ENCODE data around the gene TPST1. TPM values are rescaled to one million over a fixed set of nuclear protein-coding genes. Genes with fewer than 3 reads are reported as not detected.

Gene TPST1
- total RNA-seq, 1 donor from 2014 or later: 36.5 TPM

DNA sequence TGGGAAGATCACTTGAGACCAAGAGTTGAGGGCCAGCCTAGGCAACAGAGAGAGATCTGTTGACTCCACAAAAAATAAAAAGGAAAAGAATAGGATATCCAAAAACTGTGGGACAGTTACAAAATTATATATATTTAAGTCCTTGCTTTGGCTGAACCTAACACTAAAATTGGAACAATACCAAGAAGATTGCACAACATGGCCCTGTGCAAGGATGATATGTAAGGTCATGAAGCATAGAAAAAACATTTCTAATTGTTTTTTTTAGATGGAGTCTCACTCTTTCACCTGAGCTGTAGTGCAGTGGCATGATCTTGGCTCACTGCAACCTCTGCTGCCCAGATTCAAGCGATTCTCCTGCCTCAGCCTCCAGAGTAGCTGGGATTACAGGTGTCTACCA, 139.0 kb downstream of the TPST1 start:
- Mint-ChIP-seq H3K4me1 (ENCODE audit: low read depth, unreplicated experiment) (peaks cover 6% of the 10 kb centered on the region), H3K4me3 (ENCODE audit: unreplicated experiment) (no peak overlapping the region), H3K9me3 (ENCODE audit: unreplicated experiment) (peaks cover 26% of the 10 kb centered on the region), H3K27me3 (ENCODE audit: low read depth, unreplicated experiment) (no peaks in the 10 kb centered on the region), H3K36me3 (ENCODE audit: low read depth, unreplicated experiment) (peaks cover 16% of the 10 kb centered on the region), H3K27ac (ENCODE audit: unreplicated experiment) (no peak overlapping the region)
- Histone ChIP-seq H3K4me1 (ENCODE audit: insufficient read depth, low read length) (no peaks in the 10 kb centered on the region), H2AFZ (ENCODE audit: low read depth, low read length) (no peak overlapping the region), H3K4me3 (ENCODE audit: insufficient read depth, low read depth, low read length) (no peak overlapping the region), H3K4me2 (ENCODE audit: low read length) (no peak overlapping the region), H3K9ac (ENCODE audit: low read length) (no peak overlapping the region), H3K36me3 (ENCODE audit: insufficient read depth, low read length) (no peaks in the 10 kb centered on the region), H3K27ac (ENCODE audit: low read depth, low read length) (no peak overlapping the region), H3K79me2 (ENCODE audit: insufficient read depth, low read length) (no peaks in the 10 kb centered on the region), H4K20me1 (ENCODE audit: insufficient read depth, low read length) (peaks cover 4% of the 10 kb centered on the region), H3K9me3 (ENCODE audit: insufficient read depth, low read depth, low read length) (no peaks in the 10 kb centered on the region), H3K27me3 (ENCODE audit: insufficient read depth, low read length) (no peaks in the 10 kb centered on the region)
- DNase-seq (ENCODE audit: low read depth) (no peak), FAIRE-seq (no peak)
- TF ChIP-seq EZH2 (IDR thresholded peaks at IDR 0.05; ENCODE audit: insufficient read depth, low read length) (no peak), CTCF (IDR thresholded peaks at IDR 0.05; ENCODE audit: insufficient read depth, low read depth, low read length) (no peak)

GRCh38 chr7:66348531-66348930, 143.4 kb downstream of the TPST1 start:
- Mint-ChIP-seq H3K4me1 (ENCODE audit: low read depth, unreplicated experiment) (peaks cover 15% of the 10 kb centered on the region), H3K9me3 (ENCODE audit: unreplicated experiment) (peaks cover 5% of the 10 kb centered on the region), H3K27me3 (ENCODE audit: low read depth, unreplicated experiment) (no peaks in the 10 kb centered on the region), H3K4me3 (ENCODE audit: unreplicated experiment) (no peak overlapping the region), H3K27ac (ENCODE audit: unreplicated experiment) (no peak overlapping the region), H3K36me3 (ENCODE audit: low read depth, unreplicated experiment) (peaks cover under 1% of the 10 kb centered on the region)
- no peak overlapping the region for H3K4me2 ChIP-seq (ENCODE audit: low read length)
- H2AFZ ChIP-seq (ENCODE audit: low read depth, low read length): no peak overlapping the region
- peaks cover 4% of the 10 kb centered on the region for H4K20me1 ChIP-seq (ENCODE audit: insufficient read depth, low read length)
- H3K79me2 ChIP-seq (ENCODE audit: insufficient read depth, low read length): peaks cover 5% of the 10 kb centered on the region
- H3K9me3 ChIP-seq (ENCODE audit: insufficient read depth, low read depth, low read length): no peaks in the 10 kb centered on the region
- peaks cover 6% of the 10 kb centered on the region for H3K4me1 ChIP-seq (ENCODE audit: insufficient read depth, low read length)
- H3K36me3 ChIP-seq (ENCODE audit: insufficient read depth, low read length): no peaks in the 10 kb centered on the region
- H3K27ac ChIP-seq (ENCODE audit: low read depth, low read length): no peak overlapping the region
- H3K4me3 ChIP-seq (ENCODE audit: insufficient read depth, low read depth, low read length): no peak overlapping the region
- FAIRE-seq (peak; percentile 49), DNase-seq (ENCODE audit: low read depth) (no peak)
- TF ChIP-seq EZH2 (IDR thresholded peaks at IDR 0.05; ENCODE audit: insufficient read depth, low read length) (no peak), CTCF (IDR thresholded peaks at IDR 0.05; ENCODE audit: insufficient read depth, low read depth, low read length) (no peak)
- no peaks in the 10 kb centered on the region for H3K27me3 ChIP-seq (ENCODE audit: insufficient read depth, low read length)
- no peak overlapping the region for H3K9ac ChIP-seq (ENCODE audit: low read length)

GRCh38 chr7:66348959-66349358, 143.8 kb downstream of the TPST1 start:
- Mint-ChIP-seq H3K9me3 (ENCODE audit: unreplicated experiment) (peaks cover 5% of the 10 kb centered on the region), H3K27ac (ENCODE audit: unreplicated experiment) (no peak overlapping the region), H3K27me3 (ENCODE audit: low read depth, unreplicated experiment) (no peaks in the 10 kb centered on the region), H3K4me1 (ENCODE audit: low read depth, unreplicated experiment) (peaks cover 15% of the 10 kb centered on the region), H3K36me3 (ENCODE audit: low read depth, unreplicated experiment) (no peaks in the 10 kb centered on the region), H3K4me3 (ENCODE audit: unreplicated experiment) (no peak overlapping the region)
- TF ChIP-seq EZH2 (IDR thresholded peaks at IDR 0.05; ENCODE audit: insufficient read depth, low read length) (no peak), CTCF (IDR thresholded peaks at IDR 0.05; ENCODE audit: insufficient read depth, low read depth, low read length) (no peak)
- H4K20me1 ChIP-seq (ENCODE audit: insufficient read depth, low read length): peaks cover 4% of the 10 kb centered on the region
- no peaks in the 10 kb centered on the region for H3K9me3 ChIP-seq (ENCODE audit: insufficient read depth, low read depth, low read length)
- peaks cover 6% of the 10 kb centered on the region for H3K4me1 ChIP-seq (ENCODE audit: insufficient read depth, low read length)
- H3K36me3 ChIP-seq (ENCODE audit: insufficient read depth, low read length): no peaks in the 10 kb centered on the region
- DNase-seq (ENCODE audit: low read depth) (no peak), FAIRE-seq (no peak)
- H3K27ac ChIP-seq (ENCODE audit: low read depth, low read length): no peak overlapping the region
- no peak overlapping the region for H3K9ac ChIP-seq (ENCODE audit: low read length)
- H3K4me3 ChIP-seq (ENCODE audit: insufficient read depth, low read depth, low read length): no peak overlapping the region
- no peak overlapping the region for H3K4me2 ChIP-seq (ENCODE audit: low read length)
- peaks cover 5% of the 10 kb centered on the region for H3K79me2 ChIP-seq (ENCODE audit: insufficient read depth, low read length)
- no peaks in the 10 kb centered on the region for H3K27me3 ChIP-seq (ENCODE audit: insufficient read depth, low read length)
- no peak overlapping the region for H2AFZ ChIP-seq (ENCODE audit: low read depth, low read length)

Measured in astrocyte (in vitro differentiated cells and primary cell).